ENCODE results near the gene PAIP2.

- peak; percentile 39 for TF ChIP-seq CTCF (IDR thresholded peaks at IDR 0.05; ENCODE audit: low read length)
- TF ChIP-seq EZH2 (IDR thresholded peaks at IDR 0.05; ENCODE audit: borderline replicate concordance, low read length), result no peak
These were observed 47.1 kb upstream of the PAIP2 start for GRCh38 chr5:139294374-139295165.
